Psoas muscle (tissue), 8 donors: ENCODE results near the gene DDR2. TPM values are rescaled to one million over a fixed set of nuclear protein-coding genes. Genes with fewer than 3 reads are reported as not detected.
"Not testable (repeated sequence)": the region's sequence is repeated elsewhere in the genome, so short reads cannot be mapped to it uniquely, and the experiment has no call there.

Experiments
- ATAC-seq, 4 donors: fragments of 200-7000 bp; cut with Tn5 transposase; one replicate each; pipeline ENCODE4 v1.9.1; 2020; ENCODE audit warnings: moderate library complexity in 3 of 4, mild to moderate bottlenecking in 2 of 4
- DNase-seq, 2 donors: peaks; one replicate each; pipeline ENCODE4 v3.0.0-alpha.2; 2020
- H3K27ac ChIP-seq: fragments of 200-600 bp; one replicate; pipeline ENCODE4 v1.8.0; 2022
- H3K27me3 ChIP-seq, 3 donors: fragments of 200-600 bp in 1 of 3; one replicate each; pipeline versions ENCODE4 v1.6.1 to v1.8.0; 2013 to 2022; ENCODE audit warnings: low read length in 2 of 3, mild to moderate bottlenecking in 2 of 3, moderate library complexity in 1 of 3; ENCODE audit not compliant: insufficient read depth in 3 of 3
- H3K36me3 ChIP-seq, 2 donors: fragments of 200-600 bp in 1 of 2; one replicate each; pipeline versions ENCODE4 v1.6.1 to v1.8.0; 2013 to 2022; ENCODE audit warnings: low read depth in 1 of 2, mild to moderate bottlenecking in 1 of 2, moderate library complexity in 1 of 2; ENCODE audit not compliant: insufficient read depth in 1 of 2
- H3K4me1 ChIP-seq: fragments of 200-600 bp; one replicate; pipeline ENCODE4 v1.8.0; 2022
- H3K4me3 ChIP-seq: fragments of 200-600 bp; one replicate; pipeline ENCODE4 v1.8.0; 2022; ENCODE audit warnings: mild to moderate bottlenecking
- H3K9me3 ChIP-seq: fragments of 200-600 bp; one replicate; pipeline ENCODE4 v1.8.0; 2022
- CTCF ChIP-seq: fragments of 200-600 bp; IDR thresholded peaks from one replicate; pipeline ENCODE4 v1.8.0; 2022; ENCODE audit warnings: antibody characterized with exemption
- WGBS, 3 donors: extraction: QIAGEN DNeasy Blood & Tissue Kit; methylation state at CpG; one replicate each; pipeline versions ENCODE4 v1.1.6 to v1.1.7; 2013; 5-methylcytosine and 5-hydroxymethylcytosine counted together
- intact Hi-C, 2 donors: fragments of 100-400 bp; cut with DNase I; formaldehyde crosslinking; loops; one replicate each; pipeline versions ENCODE4 v1.11.0 to v1.14.2; 2022
- polyA plus RNA-seq, 3 donors: library from polyadenylated mRNA; stranded (reverse); fragments of 200-250 nt; gene quantifications; one replicate each; pipeline ENCODE4 v1.2.3, GENCODE V29; 2013
- total RNA-seq, 4 donors: library from RNA; stranded (reverse); fragmentation: NEBNext Ultra II Directional in 2 of 4; extraction: Animal tissue kit (Norgen Biotek cat#: 25700) in 2 of 4; gene quantifications; one replicate each; pipeline versions ENCODE4 v1.2.1 to v1.2.4, GENCODE V29; 2021 to 2023
- donor health status: healthy with polysubstance abuse.
- donor health status: DM: no; HTN: no; CAD: no; lungs with moderate emphysema.
- donor health status: Bipolar disorder and iron deficiency.
- donor health status: healthy.
- donor health status: DM: yes; HTN: yes; CAD: no.
- donor health status: DM: no; HTN: no; CAD: no.
- donor health status: DM: no; HTN: no; CAD: no.
- donor health status: DM: yes; HTN: yes; CAD: no.

The DDR2 gene
- total and polyA plus RNA-seq, 7 donors: 1.3 to 21.2 (median 6.0) TPM

- H3K36me3 ChIP-seq: no peaks in the 10 kb centered on the region
- H3K9me3 ChIP-seq: no peaks in the 10 kb centered on the region
- H3K27ac ChIP-seq: no peak overlapping the region
- 71 to 81% (median 72%) methylated on average over 4 of the region's 4 CpGs for WGBS, 3 donors
- no peak for TF ChIP-seq CTCF
- ATAC-seq (no peak), DNase-seq (no peak)
- intact Hi-C loops: no loop called here
- H3K4me1 ChIP-seq: no peaks in the 10 kb centered on the region
- H3K27me3 ChIP-seq: no peaks in the 10 kb centered on the region
- no peak overlapping the region for H3K4me3 ChIP-seq
These were observed 108.5 kb downstream of the DDR2 start for GRCh38 chr1:162740755-162741154.

DNA sequence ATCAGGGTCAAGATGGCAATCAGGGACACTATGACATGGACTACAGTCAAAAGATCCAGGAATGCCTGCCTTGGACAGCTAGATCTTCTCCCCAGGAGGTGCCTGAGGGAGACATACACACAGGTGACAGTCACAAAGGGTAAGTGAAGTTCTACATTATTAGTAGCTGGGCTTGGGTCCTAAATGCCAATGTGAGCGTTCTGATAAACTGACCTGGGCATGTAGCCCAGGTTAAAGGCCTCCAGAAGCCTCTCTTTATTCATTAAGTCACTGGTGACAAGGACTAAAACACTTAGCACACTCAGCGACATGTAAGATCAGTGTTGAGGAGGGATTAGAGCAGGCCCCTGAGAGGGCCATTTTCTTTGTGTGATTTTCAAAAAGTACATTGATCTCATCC lies 109.3 kb downstream of the DDR2 start:
- Histone ChIP-seq H3K4me1 (no peaks in the 10 kb centered on the region), H3K9me3 (no peaks in the 10 kb centered on the region), H3K27ac (no peak overlapping the region), H3K27me3 (no peaks in the 10 kb centered on the region), H3K36me3 (no peaks in the 10 kb centered on the region), H3K4me3 (no peak overlapping the region)
- intact Hi-C loops: no loop called here
- DNase-seq: no peak
- no peak for ATAC-seq
- WGBS, 3 donors: 74 to 84% (median 83%) methylated on average over 2 of the region's 2 CpGs
- TF ChIP-seq CTCF: no peak

GRCh38 chr1:162746264-162746942 lies 114.1 kb downstream of the DDR2 start:
- H3K36me3 ChIP-seq, ATAC-seq, H3K4me1 ChIP-seq, DNase-seq, H3K27me3 ChIP-seq, intact Hi-C loops, H3K9me3 ChIP-seq, H3K4me3 ChIP-seq, H3K27ac ChIP-seq: not testable (repeated sequence)
- WGBS, 3 donors: 95 to 97% (median 96%) methylated on average over 14 of the region's 14 CpGs

GRCh38 chr1:162753001-162753658 lies 120.9 kb downstream of the DDR2 start:
- peaks cover 0 to 3% of the 10 kb centered on the region in 2 donors for H3K36me3 ChIP-seq
- no peaks in the 10 kb centered on the region for H3K27me3 ChIP-seq
- H3K4me3 ChIP-seq: no peak overlapping the region
- intact Hi-C loops: no loop called here
- H3K9me3 ChIP-seq: no peaks in the 10 kb centered on the region
- H3K4me1 ChIP-seq: no peaks in the 10 kb centered on the region
- no peak overlapping the region for H3K27ac ChIP-seq
- ATAC-seq: no peak
- TF ChIP-seq CTCF: no peak
- WGBS, 3 donors: 100% methylated on average over 1 of the region's 1 CpG
- DNase-seq: no peak

- H3K27me3 ChIP-seq: no peaks in the 10 kb centered on the region
- intact Hi-C loops: no loop called here
- no peak overlapping the region for H3K4me3 ChIP-seq
- H3K9me3 ChIP-seq: no peaks in the 10 kb centered on the region
- H3K27ac ChIP-seq: no peak overlapping the region
- no peak for TF ChIP-seq CTCF
- H3K36me3 ChIP-seq: peaks cover 0 to 3% of the 10 kb centered on the region in 2 donors
- no peaks in the 10 kb centered on the region for H3K4me1 ChIP-seq
- ATAC-seq (no peak), DNase-seq (no peak)
- 90 to 94% (median 91%) methylated on average over 1 of the region's 1 CpG for WGBS, 3 donors
These were observed 121.8 kb downstream of the DDR2 start for GRCh38 chr1:162753998-162754585.
